A549 (cell line): ENCODE results near the gene KATNIP. TPM values are rescaled to one million over a fixed set of nuclear protein-coding genes. Genes with fewer than 3 reads are reported as not detected.

Experiments used
- ATAC-seq, 2 experiments: fragments of 200-7000 bp in 1 of 2; fragments of >200 bp in 1 of 2; cut with Nextera tagmentation in 1 of 2; cut with Tn5 transposase in 1 of 2; 3 replicates each; pipeline versions ENCODE4 v1.8.0 to v1.9.1; 2018 to 2020; ENCODE audit warnings: mild to moderate bottlenecking in 1 of 2, moderate library complexity in 1 of 2
- CTCF ChIA-PET: fragments of 300-600 bp; sonication (Branson Sonifier 250); formaldehyde crosslinking; extraction: SDS; loops from one replicate; lab custom pipeline; 2021; ENCODE audit warnings: antibody characterized with exemption, inconsistent platforms; lab: Yijun Ruan, JAX
- POLR2A ChIA-PET: fragments of 350-600 bp; formaldehyde crosslinking; extraction: SDS; loops from one replicate; lab custom pipeline; 2021; ENCODE audit warnings: antibody characterized with exemption, inconsistent platforms; lab: Yijun Ruan, JAX
- DNase-seq, 2 experiments: peaks; one replicate each; pipeline versions ENCODE4 v3.0.0 to v3.0.0-alpha.2; 2011 to 2016; ENCODE audit warnings: low read depth in 1 of 2, low spot score in 1 of 2
- FAIRE-seq: peaks from 2 replicates; lab custom pipeline; 2011; peaks lifted over from hg19 to GRCh38; lab: Jason Lieb, UNC
- H3K27ac ChIP-seq, 2 experiments: fragments of >200 bp; sonication (Bioruptor Twin); formaldehyde crosslinking; 3 replicates each; pipeline ENCODE4 v1.5.1; 2016 to 2017
- H3K4me1 ChIP-seq: fragments of >200 bp; sonication (Bioruptor Twin); formaldehyde crosslinking; 3 replicates; pipeline ENCODE4 v1.6.1; 2016
- H3K4me2 ChIP-seq: fragments of >200 bp; sonication (Bioruptor Twin); formaldehyde crosslinking; 3 replicates; pipeline ENCODE4 v1.6.1; 2016
- H3K4me3 ChIP-seq: fragments of >200 bp; sonication (Bioruptor Twin); formaldehyde crosslinking; 3 replicates; pipeline ENCODE4 v1.5.1; 2016
- H3K9me3 ChIP-seq: fragments of >200 bp; sonication (Bioruptor Twin); formaldehyde crosslinking; 3 replicates; pipeline ENCODE4 v1.6.1; 2016
- BCL3 ChIP-seq: fragments of >200 bp; sonication (Bioruptor Twin); formaldehyde crosslinking; IDR thresholded peaks from 3 replicates; pipeline ENCODE4 v1.6.1; 2016
- E2F6 ChIP-seq: IDR thresholded peaks from 2 replicates; pipeline ENCODE4 v1.6.1; 2012; ENCODE audit warnings: low read depth, borderline replicate concordance
- EHMT2 ChIP-seq: fragments of 200-600 bp; sonication (generic); IDR thresholded peaks from 2 replicates; pipeline ENCODE4 v1.6.1; 2016; ENCODE audit warnings: antibody characterized with exemption, low read depth, mild to moderate bottlenecking, moderate library complexity
- FOXS1 ChIP-seq: fragments of 250-450 bp; sonication (Bioruptor Pico); IDR thresholded peaks from 2 replicates; pipeline ENCODE4 v1.5.0; 2020; ENCODE audit warnings: mild to moderate bottlenecking, moderate library complexity
- GATA3 ChIP-seq: IDR thresholded peaks from 2 replicates; pipeline ENCODE4 v1.6.1; 2012; ENCODE audit warnings: borderline replicate concordance
- HEYL ChIP-seq: fragments of 250-450 bp; sonication (Bioruptor Pico); IDR thresholded peaks from 2 replicates; pipeline ENCODE4 v1.8.0; 2021; ENCODE audit warnings: mild to moderate bottlenecking, moderate library complexity
- HMGXB4 ChIP-seq: fragments of 250-450 bp; sonication (Bioruptor Pico); IDR thresholded peaks from 2 replicates; pipeline ENCODE4 v1.5.0; 2021; ENCODE audit warnings: mild to moderate bottlenecking, moderate library complexity, borderline replicate concordance
- HOXA7 ChIP-seq: fragments of 250-450 bp; sonication (Bioruptor Pico); IDR thresholded peaks from 2 replicates; pipeline ENCODE4 v1.5.0; 2020; ENCODE audit warnings: mild to moderate bottlenecking, moderate library complexity
- HOXB13 ChIP-seq: fragments of 250-450 bp; sonication (Bioruptor Pico); IDR thresholded peaks from 2 replicates; pipeline ENCODE4 v1.5.0; 2020; ENCODE audit warnings: low read depth, mild to moderate bottlenecking, moderate library complexity
- HOXB5 ChIP-seq: fragments of 250-450 bp; sonication (Bioruptor Pico); IDR thresholded peaks from 2 replicates; pipeline ENCODE4 v1.5.0; 2020; ENCODE audit warnings: mild to moderate bottlenecking, moderate library complexity
- JUN ChIP-seq, 2 experiments: fragments of >200 bp; sonication (Bioruptor Twin); formaldehyde crosslinking; IDR thresholded peaks; 2 replicates in 1 of 2; 3 replicates in 1 of 2; pipeline ENCODE4 v1.6.1; 2016 to 2017
- MAX ChIP-seq: IDR thresholded peaks from 2 replicates; pipeline ENCODE4 v1.6.1; 2012
- MAZ ChIP-seq: fragments of 150-350 bp; IDR thresholded peaks from 2 replicates; pipeline ENCODE4 v1.6.1; 2014; ENCODE audit warnings: antibody characterized with exemption, low read depth, low read length, borderline replicate concordance
- MYC ChIP-seq: IDR thresholded peaks from 2 replicates; pipeline ENCODE4 v1.6.1; 2012; ENCODE audit warnings: mild to moderate bottlenecking, inconsistent platforms, low read length, improper control_type of control experiment, borderline replicate concordance
- PBX3 ChIP-seq: IDR thresholded peaks from 2 replicates; pipeline ENCODE4 v1.6.1; 2012
- POLR2AphosphoS2 ChIP-seq: conservative IDR thresholded peaks from 2 replicates; pipeline ENCODE4 v1.6.1; 2012; ENCODE audit warnings: low read length, improper control_type of control experiment, inconsistent platforms
- RAD21 ChIP-seq, 2 experiments: fragments of >200 bp in 1 of 2; sonication (Bioruptor Twin) in 1 of 2; formaldehyde crosslinking in 1 of 2; IDR thresholded peaks in 1 of 2; conservative IDR thresholded peaks in 1 of 2; 2 replicates in 1 of 2; 3 replicates in 1 of 2; pipeline ENCODE4 v1.6.1; 2012 to 2018; ENCODE audit warnings: inconsistent platforms in 1 of 2
- RFX5 ChIP-seq: fragments of 450-650 bp; IDR thresholded peaks from 2 replicates; pipeline ENCODE4 v1.7.1; 2014; ENCODE audit warnings: antibody characterized with exemption, mild to moderate bottlenecking, moderate library complexity
- SMC3 ChIP-seq: fragments of >200 bp; sonication (Bioruptor Twin); formaldehyde crosslinking; IDR thresholded peaks from 3 replicates; pipeline ENCODE4 v1.6.1; 2018; ENCODE audit warnings: inconsistent platforms
- SREBF2 ChIP-seq: fragments of 450-650 bp; IDR thresholded peaks from 2 replicates; pipeline ENCODE4 v1.6.1; 2014; ENCODE audit warnings: mild to moderate bottlenecking, moderate library complexity
- TFCP2L1 ChIP-seq: fragments of 250-450 bp; sonication (Bioruptor Pico); IDR thresholded peaks from 2 replicates; pipeline ENCODE4 v1.5.0; 2021; ENCODE audit warnings: mild to moderate bottlenecking
- ZFP36 ChIP-seq: fragments of 450-650 bp; IDR thresholded peaks from 2 replicates; pipeline ENCODE4 v1.6.1; 2014; ENCODE audit warnings: borderline replicate concordance; ENCODE audit not compliant: partially characterized antibody
- WGBS: methylation state at CpG from one replicate; pipeline ENCODE4 v1.1.6; 2017; ENCODE audit errors: missing lambda C conversion rate; 5-methylcytosine and 5-hydroxymethylcytosine counted together
- polyA plus RNA-seq, 4 experiments: library from polyadenylated mRNA; depleted of rRNA in 3 of 4; stranded (reverse); fragments of >200 nt; fragmentation: RNase III in 1 of 4; extraction: RNeasy Plus Mini Kit Qiagen cat#74134 plus additional on column Dnase treatment in 1 of 4; gene quantifications; 2 replicates in 3 of 4; 3 replicates in 1 of 4; pipeline ENCODE4 v1.2.3, GENCODE V29; 2011 to 2017

KATNIP gene
- polyA plus RNA-seq, 2 of the 4 experiments (the other 2 are of a cell fraction): 12.8 to 27.1 TPM

- no peak for TF ChIP-seq ZFP36
- no peak for TF ChIP-seq BCL3
- no peak for TF ChIP-seq RFX5
- TF ChIP-seq JUN (IDR thresholded peaks at IDR 0.05): no peak
- no peak for TF ChIP-seq PBX3
- no peak for TF ChIP-seq FOXS1 (CRISPR knock-in tag)
- no peak for TF ChIP-seq TFCP2L1 (CRISPR knock-in tag)
- no peak for TF ChIP-seq HOXB5 (CRISPR knock-in tag)
- no peak for TF ChIP-seq MYC
- no peak for TF ChIP-seq EHMT2
- TF ChIP-seq POLR2AphosphoS2: no peak
- TF ChIP-seq HMGXB4 (CRISPR knock-in tag): no peak
- TF ChIP-seq MAX: no peak
- no peak for TF ChIP-seq E2F6
- TF ChIP-seq RAD21 (conservative IDR thresholded peaks at IDR 0.05 in 1 of 2, IDR thresholded peaks at IDR 0.05 in 1 of 2): no peak
- TF ChIP-seq SREBF2: no peak
- no peak for TF ChIP-seq HOXB13 (CRISPR knock-in tag)
- TF ChIP-seq GATA3: no peak
- H3K4me1 ChIP-seq: no peaks in the 10 kb centered on the region
- CTCF ChIA-PET: no interaction called here
- WGBS: 90% methylated on average over 6 of the region's 6 CpGs
- no peak overlapping the region for H3K4me2 ChIP-seq
- ATAC-seq: no peak
- POLR2A ChIA-PET: no interaction called here
- H3K9me3 ChIP-seq: no peaks in the 10 kb centered on the region
- DNase-seq: no peak
- no peak overlapping the region for H3K4me3 ChIP-seq
- H3K27ac ChIP-seq: no peak overlapping the region
- no peak for FAIRE-seq
Measured at GRCh38 chr16:27598220-27598619, 48.3 kb downstream of the KATNIP start.

GRCh38 chr16:27598931-27599565, 49.1 kb downstream of the KATNIP start:
- ATAC-seq (no peak), DNase-seq (no peak), FAIRE-seq (no peak)
- no peaks in the 10 kb centered on the region for H3K4me1 ChIP-seq
- no peaks in the 10 kb centered on the region for H3K9me3 ChIP-seq
- TF ChIP-seq HEYL (CRISPR knock-in tag) (no peak), HOXA7 (CRISPR knock-in tag) (no peak), RAD21 (conservative IDR thresholded peaks at IDR 0.05 in 1 of 2, IDR thresholded peaks at IDR 0.05 in 1 of 2) (no peak), SMC3 (no peak), MAZ (no peak)
- H3K27ac ChIP-seq: no peak overlapping the region
- ChIA-PET POLR2A (no interaction called here), CTCF (no interaction called here)
- WGBS: 95% methylated on average over 8 of the region's 10 CpGs
- no peak overlapping the region for H3K4me3 ChIP-seq
- no peak overlapping the region for H3K4me2 ChIP-seq
